ENCODE data around the gene HBS1L.

GRCh38 chr6:135018941-135019340, 35.7 kb downstream of the HBS1L start:
- TF ChIP-seq CTCF (IDR thresholded peaks at IDR 0.05), result no peak
- TF ChIP-seq POLR2A (IDR thresholded peaks at IDR 0.05), result no peak
